Measurements from ENCODE around the gene IFNL4.

DNA sequence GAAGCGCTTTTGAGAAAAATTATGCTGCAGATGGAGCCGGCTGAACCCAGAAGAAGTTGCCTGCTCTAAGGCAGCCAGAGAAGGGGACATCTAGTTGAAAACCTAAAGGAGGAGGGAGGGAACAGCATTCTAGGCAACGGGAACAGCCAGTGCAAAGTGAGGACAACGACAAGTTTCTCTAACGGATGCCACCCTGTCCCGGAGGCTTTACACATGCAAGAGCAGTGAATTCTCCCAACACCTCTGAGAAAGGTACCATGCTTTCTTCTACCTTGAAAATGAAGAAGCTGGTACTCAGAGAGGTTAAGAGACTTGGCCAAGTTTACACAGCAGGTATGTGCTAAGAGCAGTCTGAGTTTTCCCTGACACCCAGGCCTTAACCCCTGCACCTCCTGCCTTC is 9.7 kb downstream of the IFNL4 start:
- TF ChIP-seq, protein P1, sequence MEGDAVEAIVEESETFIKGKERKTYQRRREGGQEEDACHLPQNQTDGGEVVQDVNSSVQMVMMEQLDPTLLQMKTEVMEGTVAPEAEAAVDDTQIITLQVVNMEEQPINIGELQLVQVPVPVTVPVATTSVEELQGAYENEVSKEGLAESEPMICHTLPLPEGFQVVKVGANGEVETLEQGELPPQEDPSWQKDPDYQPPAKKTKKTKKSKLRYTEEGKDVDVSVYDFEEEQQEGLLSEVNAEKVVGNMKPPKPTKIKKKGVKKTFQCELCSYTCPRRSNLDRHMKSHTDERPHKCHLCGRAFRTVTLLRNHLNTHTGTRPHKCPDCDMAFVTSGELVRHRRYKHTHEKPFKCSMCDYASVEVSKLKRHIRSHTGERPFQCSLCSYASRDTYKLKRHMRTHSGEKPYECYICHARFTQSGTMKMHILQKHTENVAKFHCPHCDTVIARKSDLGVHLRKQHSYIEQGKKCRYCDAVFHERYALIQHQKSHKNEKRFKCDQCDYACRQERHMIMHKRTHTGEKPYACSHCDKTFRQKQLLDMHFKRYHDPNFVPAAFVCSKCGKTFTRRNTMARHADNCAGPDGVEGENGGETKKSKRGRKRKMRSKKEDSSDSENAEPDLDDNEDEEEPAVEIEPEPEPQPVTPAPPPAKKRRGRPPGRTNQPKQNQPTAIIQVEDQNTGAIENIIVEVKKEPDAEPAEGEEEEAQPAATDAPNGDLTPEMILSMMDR (IDR thresholded peaks at IDR 0.05) = no peak
- no peak for TF ChIP-seq POLR2A (IDR thresholded peaks at IDR 0.05)
